DMS114 treated with DMSO at 0.1 percent for 48 hours (cell line): ENCODE measurements around the gene IL6R.

Source experiments
- DNase-seq: peaks from one replicate; lab custom pipeline; 2025; ENCODE audit not compliant: unreplicated experiment; lab: John Stamatoyannopoulos, UW

Gene IL6R

GRCh38 chr1:154446789-154447188, 41.6 kb downstream of the IL6R start:
- no peak for DNase-seq

GRCh38 chr1:154448331-154448811, 43.2 kb downstream of the IL6R start:
- DNase-seq: no peak

- no peak for DNase-seq
Measured at GRCh38 chr1:154453161-154453560, 48.0 kb downstream of the IL6R start.

GRCh38 chr1:154453574-154454352, 48.6 kb downstream of the IL6R start:
- DNase-seq: no peak

GRCh38 chr1:154454386-154455120, 49.4 kb downstream of the IL6R start:
- DNase-seq: no peak

GRCh38 chr1:154456631-154457030, 51.5 kb downstream of the IL6R start:
- no peak for DNase-seq

GRCh38 chr1:154459080-154459479, 53.9 kb downstream of the IL6R start:
- DNase-seq: no peak

GRCh38 chr1:154460695-154461260, 55.6 kb downstream of the IL6R start:
- no peak for DNase-seq

GRCh38 chr1:154463512-154463990, 58.4 kb downstream of the IL6R start:
- DNase-seq: no peak

- no peak for DNase-seq
Measured at GRCh38 chr1:154465621-154466195, 60.6 kb downstream of the IL6R start.

- DNase-seq: no peak
Measured at GRCh38 chr1:154466206-154466605, 61.1 kb downstream of the IL6R start.

GRCh38 chr1:154466921-154467417, 61.8 kb downstream of the IL6R start:
- DNase-seq: no peak

- DNase-seq: no peak
Measured at GRCh38 chr1:154467434-154468102, 62.4 kb downstream of the IL6R start.

GRCh38 chr1:154468535-154469250, 63.5 kb downstream of the IL6R start:
- DNase-seq: no peak

GRCh38 chr1:154469844-154470560, 64.9 kb downstream of the IL6R start:
- no peak for DNase-seq

- no peak for DNase-seq
Measured at GRCh38 chr1:154471304-154471703, 66.2 kb downstream of the IL6R start.

- DNase-seq: no peak
Measured at GRCh38 chr1:154474802-154475201, 69.7 kb downstream of the IL6R start.

- no peak for DNase-seq
Measured at GRCh38 chr1:154476791-154477190, 71.6 kb downstream of the IL6R start.

GRCh38 chr1:154478013-154478412, 72.9 kb downstream of the IL6R start:
- no peak for DNase-seq
